Keratinocyte (primary cell): ENCODE results near the gene LTF. TPM values are rescaled to one million over a fixed set of nuclear protein-coding genes. Genes with fewer than 3 reads are reported as not detected.

Experiments
- DNase-seq: peaks from one replicate; pipeline ENCODE4 v3.0.0-alpha.2; 2011; ENCODE audit warnings: low read depth, missing footprints, low spot score
- FAIRE-seq: peaks from 2 replicates; lab custom pipeline; 2011; peaks lifted over from hg19 to GRCh38; lab: Jason Lieb, UNC
- H2AFZ ChIP-seq: 2 replicates; pipeline ENCODE4 v1.6.0; 2012; ENCODE audit warnings: low read length, control low read depth, inconsistent platforms; ENCODE audit not compliant: control insufficient read depth
- H3K27ac ChIP-seq: 2 replicates; pipeline ENCODE4 v1.5.1; 2011; ENCODE audit warnings: low read length; ENCODE audit not compliant: control insufficient read depth, insufficient read depth
- H3K27me3 ChIP-seq: 3 replicates; pipeline ENCODE4 v1.6.0; 2011; ENCODE audit warnings: low read length; ENCODE audit not compliant: control insufficient read depth, insufficient read depth; ENCODE audit errors: extremely low read depth
- H3K36me3 ChIP-seq, 2 experiments: 2 replicates in 1 of 2; 3 replicates in 1 of 2; pipeline ENCODE4 v1.5.1; 2011; ENCODE audit warnings: low read length in 2 of 2, mild to moderate bottlenecking in 1 of 2; ENCODE audit not compliant: control insufficient read depth in 2 of 2, insufficient read depth in 2 of 2; ENCODE audit errors: extremely low read depth in 1 of 2
- H3K4me1 ChIP-seq: 3 replicates; pipeline ENCODE4 v1.5.1; 2011; ENCODE audit warnings: low read length; ENCODE audit not compliant: control insufficient read depth, insufficient read depth; ENCODE audit errors: extremely low read depth
- H3K4me2 ChIP-seq: 3 replicates; pipeline ENCODE4 v1.6.0; 2011; ENCODE audit warnings: low read depth, low read length; ENCODE audit not compliant: control insufficient read depth, insufficient read depth; ENCODE audit errors: extremely low read depth
- H3K4me3 ChIP-seq, 3 experiments: fragments of 200-600 bp in 1 of 3; sonication (generic) in 1 of 3; 2 replicates in 2 of 3; 3 replicates in 1 of 3; pipeline ENCODE4 v1.5.1; 2011 to 2016; ENCODE audit warnings: low read length in 3 of 3, mild to moderate bottlenecking in 3 of 3, control low read depth in 2 of 3, inconsistent platforms in 1 of 3, low read depth in 1 of 3, mixed read lengths in 1 of 3, mixed run types in 1 of 3, moderate library complexity in 1 of 3; ENCODE audit not compliant: control insufficient read depth in 2 of 3, insufficient read depth in 2 of 3; ENCODE audit errors: extremely low read depth in 1 of 3
- H3K79me2 ChIP-seq: 2 replicates; pipeline ENCODE4 v1.6.0; 2012; ENCODE audit warnings: low read length; ENCODE audit not compliant: control insufficient read depth, insufficient read depth
- H3K9ac ChIP-seq: 3 replicates; pipeline ENCODE4 v1.6.0; 2011; ENCODE audit warnings: low read length; ENCODE audit not compliant: control insufficient read depth, insufficient read depth; ENCODE audit errors: extremely low read depth
- H3K9me1 ChIP-seq: 3 replicates; pipeline ENCODE4 v1.6.0; 2011; ENCODE audit warnings: low read length; ENCODE audit not compliant: control insufficient read depth, insufficient read depth; ENCODE audit errors: extremely low read depth
- H3K9me3 ChIP-seq: 2 replicates; pipeline ENCODE4 v1.5.1; 2012; ENCODE audit warnings: low read depth, low read length; ENCODE audit not compliant: control insufficient read depth
- H4K20me1 ChIP-seq: 3 replicates; pipeline ENCODE4 v1.6.0; 2011; ENCODE audit warnings: low read length; ENCODE audit not compliant: control insufficient read depth, insufficient read depth; ENCODE audit errors: extremely low read depth
- CTCF ChIP-seq, 3 experiments: IDR thresholded peaks in 1 of 3; conservative IDR thresholded peaks in 1 of 3; optimal IDR thresholded peaks in 1 of 3; 2 replicates in 2 of 3; 3 replicates in 1 of 3; pipeline versions ENCODE3 to v1.5.1; 2011; ENCODE audit warnings: low read length in 3 of 3, mild to moderate bottlenecking in 3 of 3, moderate library complexity in 2 of 3, control low read depth in 1 of 3, inconsistent platforms in 1 of 3; ENCODE audit not compliant: insufficient read depth in 2 of 3; ENCODE audit errors: extremely low read depth in 1 of 3
- EZH2 ChIP-seq: IDR thresholded peaks from one replicate; pipeline ENCODE4 v1.6.1; 2012; ENCODE audit warnings: inconsistent platforms, mild to moderate bottlenecking, low read length, moderate library complexity
- dilution Hi-C: fragments of 300-500 bp; cut with MboI; formaldehyde crosslinking; loops from one replicate; pipeline ENCODE4 v1.7.0; 2020; ENCODE audit warnings: low sequenced_read_pairs; ENCODE audit not compliant: extremely low pct_ligation_motif_present
- polyA plus RNA-seq, 5 experiments: library from polyadenylated mRNA; depleted of rRNA in 3 of 5; stranded (reverse) in 3 of 5; stranded (forward) in 1 of 5; unstranded in 1 of 5; fragments of >200 nt; gene quantifications; 1 replicate in 1 of 5; 2 replicates in 3 of 5; 3 replicates in 1 of 5; pipeline versions ENCODE4 v1.2.1 to v1.2.3, GENCODE V29; 2011 to 2012; ENCODE audit warnings: missing spikeins in 2 of 5, low read depth in 1 of 5, low replicate concordance in 1 of 5

Gene LTF
- polyA plus RNA-seq, 1 donor (not counting 4 experiments of a cell fraction or from before 2014, with no cell fraction given): not detected

- no peaks in the 10 kb centered on the region for H3K9me3 ChIP-seq
- no peak overlapping the region for H3K9ac ChIP-seq
- H3K27me3 ChIP-seq: no peaks in the 10 kb centered on the region
- H2AFZ ChIP-seq: no peak overlapping the region
- no peaks in the 10 kb centered on the region for H3K79me2 ChIP-seq
- no peaks in the 10 kb centered on the region for H3K4me1 ChIP-seq
- H4K20me1 ChIP-seq: no peaks in the 10 kb centered on the region
- dilution Hi-C loops: no loop called here
- no peak for DNase-seq
- H3K27ac ChIP-seq: no peak overlapping the region
- no peaks in the 10 kb centered on the region for H3K36me3 ChIP-seq
- H3K9me1 ChIP-seq: no peaks in the 10 kb centered on the region
- FAIRE-seq: no peak
- no peak overlapping the region for H3K4me3 ChIP-seq
- no peak for TF ChIP-seq CTCF (optimal IDR thresholded peaks at IDR 0.05 in 1 of 3, IDR thresholded peaks at IDR 0.05 in 1 of 3, conservative IDR thresholded peaks at IDR 0.05 in 1 of 3; ENCODE audit: extremely low read depth in 1 of 3, insufficient read depth in 2 of 3, low read length in 3 of 3)
- H3K4me2 ChIP-seq: no peak overlapping the region
These were observed 67.6 kb downstream of the LTF start for GRCh38 chr3:46397111-46397510.

- H3K79me2 ChIP-seq: no peaks in the 10 kb centered on the region
- no peak for FAIRE-seq
- H3K9me1 ChIP-seq: no peaks in the 10 kb centered on the region
- H3K4me1 ChIP-seq: no peaks in the 10 kb centered on the region
- no peak overlapping the region for H3K27ac ChIP-seq
- no peaks in the 10 kb centered on the region for H3K9me3 ChIP-seq
- H3K4me3 ChIP-seq: no peak overlapping the region
- DNase-seq: no peak
- no peaks in the 10 kb centered on the region for H3K27me3 ChIP-seq
- no peaks in the 10 kb centered on the region for H4K20me1 ChIP-seq
- H3K9ac ChIP-seq: no peak overlapping the region
- H3K4me2 ChIP-seq: no peak overlapping the region
- H2AFZ ChIP-seq: no peak overlapping the region
- dilution Hi-C loops: no loop called here
- TF ChIP-seq EZH2: no peak
- no peak for TF ChIP-seq CTCF (optimal IDR thresholded peaks at IDR 0.05 in 1 of 3, IDR thresholded peaks at IDR 0.05 in 1 of 3, conservative IDR thresholded peaks at IDR 0.05 in 1 of 3; ENCODE audit: extremely low read depth in 1 of 3, insufficient read depth in 2 of 3, low read length in 3 of 3)
- H3K36me3 ChIP-seq: no peaks in the 10 kb centered on the region
These were observed 68.8 kb downstream of the LTF start for GRCh38 chr3:46395766-46396530.
